ENCODE results near the gene SATB2. TPM values are rescaled to one million over a fixed set of nuclear protein-coding genes. Genes with fewer than 3 reads are reported as not detected.

The SATB2 gene
- total and polyA plus RNA-seq, 2 experiments from 2014 or later, result 1.6 to 6.0 TPM

- no peak overlapping the region for H3K4me3 ChIP-seq
- DNase-seq (ENCODE audit: low spot score), result no peak
- H3K4me2 ChIP-seq, result no peak overlapping the region
- H3K4me1 ChIP-seq (ENCODE audit: insufficient read depth), result no peaks in the 10 kb centered on the region
- H3K4me3 Mint-ChIP-seq, result no peak overlapping the region
- no peak overlapping the region for H3K27ac ChIP-seq (ENCODE audit: low read depth)
- TF ChIP-seq ZNF462 (CRISPR knock-in tag; IDR thresholded peaks at IDR 0.05) (no peak), EZH2phosphoT487 (IDR thresholded peaks at IDR 0.05; ENCODE audit: unreplicated experiment) (no peak), ZNF331 (CRISPR knock-in tag; IDR thresholded peaks at IDR 0.05; ENCODE audit: low read depth) (no peak), CTCF (conservative IDR thresholded peaks at IDR 0.05; ENCODE audit: low read depth in 2 of 2) (no peak), ETS1 (IDR thresholded peaks at IDR 0.05) (no peak), NANOG (IDR thresholded peaks at IDR 0.05; ENCODE audit: borderline replicate concordance) (no peak), REST (IDR thresholded peaks at IDR 0.05; ENCODE audit: unreplicated experiment) (no peak), ZNF114 (CRISPR knock-in tag; IDR thresholded peaks at IDR 0.05) (no peak), JUNB (IDR thresholded peaks at IDR 0.05; ENCODE audit: unreplicated experiment) (no peak), POLR2AphosphoS5 (IDR thresholded peaks at IDR 0.05; ENCODE audit: low read depth) (no peak)
- no peak overlapping the region for H2AFZ ChIP-seq
- no peaks in the 10 kb centered on the region for H3K27me3 ChIP-seq (ENCODE audit: insufficient read depth)
- no peaks in the 10 kb centered on the region for H3K9me2 ChIP-seq (ENCODE audit: insufficient read depth)
- H3K36me3 Mint-ChIP-seq (ENCODE audit: low read depth), result no peaks in the 10 kb centered on the region
- H3K27me3 Mint-ChIP-seq (ENCODE audit: insufficient read depth, low read depth, poor library complexity), result peaks cover 2% of the 10 kb centered on the region
- H3K4me1 Mint-ChIP-seq, result 0 out of 3 replicates have a peak, but pooled peaks cover 4% of the 10 kb centered on the region
- H3K27ac Mint-ChIP-seq, result no peak overlapping the region
- H3F3A ChIP-seq (replicated peaks; ENCODE audit: low read depth), result no peaks in the 10 kb centered on the region
- ATAC-seq, result no peak
- H3K36me3 ChIP-seq (ENCODE audit: insufficient read depth), result no peaks in the 10 kb centered on the region
- H4K20me1 ChIP-seq (replicated peaks; ENCODE audit: insufficient read depth), result no peaks in the 10 kb centered on the region
- H3K79me2 ChIP-seq (replicated peaks; ENCODE audit: insufficient read depth), result no peaks in the 10 kb centered on the region
- H3K9me3 Mint-ChIP-seq, result no peaks in the 10 kb centered on the region
Observed at GRCh38 chr2:199495147-199495546, 37.4 kb upstream of the SATB2 start.
